GM19463 (cell line): ENCODE data around the gene PDE7B.

Experiments
- ATAC-seq: cut with Tn5 transposase; IDR thresholded peaks from one replicate; pipeline ENCODE4 v1.9.1; 2021; ENCODE audit warnings: mild to moderate bottlenecking, moderate library complexity; ENCODE audit not compliant: unreplicated experiment

Gene PDE7B

GRCh38 chr6:136173519-136174507 is 322.3 kb downstream of the PDE7B start:
- no peak for ATAC-seq

- no peak for ATAC-seq
Measured at GRCh38 chr6:136174510-136174909, 323.0 kb downstream of the PDE7B start.

DNA sequence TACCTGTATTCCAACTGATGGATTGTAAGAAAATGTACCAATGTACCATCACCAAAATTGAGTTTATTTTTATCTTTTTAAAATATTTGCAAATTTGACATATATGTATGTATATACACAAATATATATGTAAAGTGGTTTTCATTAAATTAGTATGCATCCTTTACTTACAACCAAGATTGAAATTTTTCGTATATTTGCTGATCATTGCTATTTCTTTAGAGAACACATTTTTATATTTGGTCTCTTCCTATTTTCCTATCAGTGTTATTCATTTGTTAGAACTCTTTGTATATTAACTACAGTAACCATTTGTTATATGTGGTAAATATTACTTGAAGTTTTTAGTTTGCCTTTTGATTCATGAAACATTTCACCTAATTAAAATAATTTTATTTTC is 324.4 kb downstream of the PDE7B start:
- no peak for ATAC-seq

DNA sequence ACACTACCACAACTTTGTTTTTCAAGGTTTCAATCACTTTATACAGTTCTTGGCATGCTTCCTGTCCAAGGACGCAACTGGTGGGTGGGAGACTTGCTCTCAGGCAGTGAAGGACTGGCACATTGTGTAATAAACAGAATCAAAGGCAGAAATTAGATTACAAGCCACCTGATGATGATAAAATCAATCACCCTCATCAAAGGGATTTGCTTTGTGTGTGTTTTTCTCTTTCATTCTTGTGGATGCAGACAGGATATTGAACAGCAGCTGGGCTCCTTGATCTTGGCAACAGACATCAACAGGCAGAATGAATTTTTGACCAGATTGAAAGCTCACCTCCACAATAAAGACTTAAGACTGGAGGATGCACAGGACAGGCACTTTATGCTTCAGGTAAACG is 327.2 kb downstream of the PDE7B start:
- ATAC-seq: no peak

DNA sequence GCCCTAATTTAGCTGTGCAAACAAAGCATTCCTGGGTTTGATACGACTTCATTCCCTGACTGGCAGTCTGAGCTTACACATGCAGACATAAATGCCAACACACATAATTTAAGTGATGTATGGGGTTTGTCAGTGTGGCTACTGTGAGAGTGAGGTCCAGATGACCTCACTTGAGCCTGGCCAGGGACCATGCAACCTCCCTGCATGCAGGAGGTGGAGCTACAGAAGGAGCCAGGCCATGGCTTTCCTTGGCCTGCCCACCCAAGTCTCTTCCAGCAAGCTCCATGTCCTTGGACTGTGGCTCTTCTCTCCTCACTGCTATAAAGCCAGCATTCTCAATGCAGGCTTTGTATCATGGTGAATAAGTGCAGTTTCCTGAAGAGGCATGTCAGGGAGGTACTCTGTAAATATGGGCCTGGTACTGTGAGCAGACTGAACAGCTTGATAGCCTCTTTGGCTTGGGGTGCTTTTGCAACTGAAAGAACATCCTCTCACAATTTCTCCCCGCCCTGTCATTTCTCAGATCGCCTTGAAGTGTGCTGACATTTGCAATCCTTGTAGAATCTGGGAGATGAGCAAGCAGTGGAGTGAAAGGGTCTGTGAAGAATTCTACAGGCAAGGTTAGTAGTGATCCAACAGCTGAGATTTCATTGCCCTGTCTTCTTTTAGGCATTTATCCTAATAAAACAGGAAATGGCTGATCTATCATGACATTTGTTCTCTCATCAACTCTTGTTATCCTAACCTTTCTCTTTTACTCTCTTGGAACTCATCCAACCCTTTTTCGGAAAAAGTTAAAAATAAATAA is 329.4 kb downstream of the PDE7B start:
- no peak for ATAC-seq

- no peak for ATAC-seq
Measured at GRCh38 chr6:136181512-136181833, 330.0 kb downstream of the PDE7B start.

- no peak for ATAC-seq
Measured at GRCh38 chr6:136181861-136182260, 330.4 kb downstream of the PDE7B start.

- no peak for ATAC-seq
Measured at GRCh38 chr6:136184738-136185137, 333.2 kb downstream of the PDE7B start.

- ATAC-seq: no peak
Measured at GRCh38 chr6:136186363-136186762, 334.9 kb downstream of the PDE7B start.

DNA sequence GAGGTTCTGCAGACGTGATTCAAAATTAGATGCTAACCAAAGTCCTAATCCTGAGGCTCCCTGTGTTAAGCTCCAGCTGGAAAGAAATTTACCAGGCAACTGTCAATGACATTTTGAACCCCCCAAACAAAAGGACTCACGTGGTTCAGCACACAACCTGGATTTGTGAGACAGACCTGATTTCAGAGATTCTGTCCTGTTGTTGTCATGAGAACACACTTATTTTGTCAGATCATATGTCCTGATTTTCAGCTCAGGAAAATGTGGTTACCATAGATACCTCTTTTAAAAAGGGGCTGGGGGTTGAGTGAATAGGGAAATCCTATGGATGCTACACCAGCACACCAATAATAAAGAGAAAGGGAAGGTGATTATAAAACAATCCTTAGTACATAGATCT is 337.0 kb downstream of the PDE7B start:
- no peak for ATAC-seq

GRCh38 chr6:136189104-136189503 is 337.6 kb downstream of the PDE7B start:
- no peak for ATAC-seq

DNA sequence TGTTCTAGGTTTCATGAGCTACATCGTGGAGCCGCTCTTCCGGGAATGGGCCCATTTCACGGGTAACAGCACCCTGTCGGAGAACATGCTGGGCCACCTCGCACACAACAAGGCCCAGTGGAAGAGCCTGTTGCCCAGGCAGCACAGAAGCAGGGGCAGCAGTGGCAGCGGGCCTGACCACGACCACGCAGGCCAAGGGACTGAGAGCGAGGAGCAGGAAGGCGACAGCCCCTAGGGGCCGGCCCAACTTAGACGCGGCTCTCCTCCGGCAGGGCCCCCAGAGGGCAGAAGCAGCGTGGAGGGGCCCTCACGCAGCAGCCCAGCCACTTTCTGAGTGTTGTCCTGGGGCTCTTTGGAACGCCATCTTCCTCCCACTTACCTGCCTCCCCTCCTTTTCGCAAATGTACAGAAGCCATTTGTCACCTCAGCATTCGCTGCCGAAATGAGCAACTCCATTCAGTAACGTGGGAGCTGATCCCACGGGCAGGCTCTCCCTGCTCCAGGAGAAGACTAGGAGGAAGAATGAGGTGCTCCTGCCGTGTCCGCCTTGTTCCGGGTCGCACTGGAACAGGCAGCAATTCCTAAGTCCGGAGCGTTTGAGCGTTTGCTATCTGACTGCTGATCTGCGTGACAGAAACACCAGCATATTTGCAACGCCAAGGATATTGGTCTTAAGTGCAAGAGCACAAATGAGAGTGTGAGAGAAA is 340.3 kb downstream of the PDE7B start:
- no peak for ATAC-seq

DNA sequence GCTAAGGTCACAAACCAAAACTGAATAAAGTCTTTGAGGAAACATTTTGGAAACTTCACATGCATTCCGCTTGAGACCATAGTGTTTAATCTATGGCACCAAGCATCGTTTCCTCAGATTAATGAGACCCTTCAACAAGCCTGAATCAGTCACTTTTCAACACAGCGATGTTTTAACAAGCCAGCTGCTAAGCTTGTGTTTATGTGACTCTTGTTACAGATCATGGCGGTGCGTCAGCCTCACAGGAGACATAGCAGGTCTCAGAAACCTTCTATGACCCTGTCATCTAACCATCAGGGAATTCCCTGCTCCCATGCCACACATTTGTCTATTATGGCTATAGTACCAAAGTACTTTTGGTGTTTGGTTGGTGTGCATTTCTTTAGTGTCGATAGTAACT is 341.4 kb downstream of the PDE7B start:
- no peak for ATAC-seq

DNA sequence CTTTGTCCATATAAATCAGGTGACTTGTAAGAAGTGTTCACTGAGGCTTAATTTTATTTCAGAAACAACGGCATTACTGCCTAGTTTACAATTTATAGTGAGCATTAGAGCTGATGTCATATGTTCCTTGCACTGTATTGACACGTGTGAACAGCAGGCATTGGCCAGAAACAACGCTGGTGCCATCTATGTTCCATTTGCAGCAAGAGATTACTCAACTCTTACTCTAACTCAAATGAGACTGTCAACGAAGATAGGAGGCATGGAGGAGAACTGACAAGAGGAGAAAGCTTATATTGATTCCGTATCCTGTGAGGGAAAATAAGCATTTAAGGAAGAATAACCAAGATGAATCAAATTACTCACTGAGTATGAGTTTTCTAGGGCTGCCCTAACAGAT is 350.2 kb downstream of the PDE7B start:
- ATAC-seq: no peak

DNA sequence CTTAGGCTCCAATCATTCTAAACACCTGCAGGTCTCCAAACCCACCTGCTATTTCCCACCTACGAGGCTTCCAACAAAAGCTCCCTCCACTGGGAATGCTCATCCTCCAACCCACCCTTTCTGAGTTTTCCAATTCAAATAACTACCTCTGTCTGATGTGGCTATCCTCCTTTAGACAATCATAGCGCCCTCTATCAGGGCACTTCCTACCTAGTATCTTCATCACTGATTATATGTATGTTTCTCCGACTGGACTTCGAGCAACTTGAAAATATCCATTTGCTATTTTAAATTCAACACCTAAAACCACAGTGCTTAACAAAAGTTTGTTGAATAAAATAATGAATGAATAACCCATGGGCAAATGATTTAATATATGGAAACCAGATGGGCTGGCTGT is 357.3 kb downstream of the PDE7B start:
- no peak for ATAC-seq

DNA sequence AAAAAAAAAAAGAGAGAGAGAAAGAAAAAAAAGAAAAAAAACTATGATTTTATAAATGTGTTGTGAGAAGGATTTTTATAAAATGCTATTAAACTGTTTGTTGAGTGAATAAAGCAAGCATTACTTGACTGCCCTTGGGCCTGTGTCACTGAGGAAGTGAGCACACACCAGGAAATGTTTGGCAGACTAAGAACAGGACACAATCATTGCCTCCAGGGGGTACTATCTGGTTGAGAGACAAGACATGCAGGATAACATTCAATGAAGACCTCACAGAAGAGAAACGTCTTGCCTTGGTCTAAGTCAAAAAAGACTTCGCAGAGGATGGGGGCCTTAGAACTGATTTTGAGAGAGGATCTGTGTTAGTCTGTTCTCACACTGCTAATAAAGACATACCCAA is 358.0 kb downstream of the PDE7B start:
- no peak for ATAC-seq

DNA sequence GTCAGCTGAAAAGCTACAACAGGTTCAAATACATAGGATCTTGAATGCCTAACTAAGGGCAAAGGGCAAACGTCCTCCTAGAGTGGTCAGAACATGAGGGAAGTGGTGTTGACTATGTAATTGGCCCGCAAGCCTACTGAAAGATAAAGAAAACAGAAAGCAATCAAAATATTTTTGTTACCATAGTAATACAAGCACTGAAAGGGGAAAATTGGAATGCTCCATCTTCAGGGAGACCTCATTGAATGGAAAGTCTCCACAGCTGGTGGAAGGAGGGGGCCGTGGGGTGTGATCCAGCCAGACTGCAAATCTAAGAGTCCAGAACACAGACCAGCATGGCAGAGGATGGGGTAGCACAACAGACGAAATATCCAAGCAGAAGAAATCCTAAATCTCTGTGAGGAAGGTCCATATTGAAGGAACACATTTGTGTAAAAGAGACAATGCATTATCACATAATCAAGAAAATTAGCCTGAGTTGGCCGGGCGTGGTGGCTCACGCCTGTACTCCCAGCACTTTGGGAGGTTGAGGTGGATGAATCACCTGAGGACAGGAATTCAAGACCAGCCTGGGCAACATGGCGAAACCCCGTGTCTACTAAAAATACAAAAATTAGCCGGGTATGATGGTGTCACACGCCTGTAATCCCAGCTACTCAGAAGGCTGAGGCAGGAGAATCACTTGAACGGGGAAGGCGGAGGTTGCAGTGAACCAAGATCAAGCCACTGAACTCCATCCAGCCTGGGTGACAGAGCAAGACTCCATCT is 359.1 kb downstream of the PDE7B start:
- no peak for ATAC-seq

- no peak for ATAC-seq
Measured at GRCh38 chr6:136212608-136213007, 361.1 kb downstream of the PDE7B start.

- no peak for ATAC-seq
Measured at GRCh38 chr6:136213012-136213539, 361.6 kb downstream of the PDE7B start.

GRCh38 chr6:136213853-136214252 is 362.4 kb downstream of the PDE7B start:
- ATAC-seq: no peak
